HG03139 (cell line): ENCODE data around the gene ZNHIT3.
"Not testable (repeated sequence)": the region's sequence is repeated elsewhere in the genome, so short reads cannot be mapped to it uniquely, and the experiment has no call there.

Experiments used
- ATAC-seq: cut with Tn5 transposase; IDR thresholded peaks from one replicate; pipeline ENCODE4 v1.9.1; 2021; ENCODE audit not compliant: unreplicated experiment

ZNHIT3 gene

DNA sequence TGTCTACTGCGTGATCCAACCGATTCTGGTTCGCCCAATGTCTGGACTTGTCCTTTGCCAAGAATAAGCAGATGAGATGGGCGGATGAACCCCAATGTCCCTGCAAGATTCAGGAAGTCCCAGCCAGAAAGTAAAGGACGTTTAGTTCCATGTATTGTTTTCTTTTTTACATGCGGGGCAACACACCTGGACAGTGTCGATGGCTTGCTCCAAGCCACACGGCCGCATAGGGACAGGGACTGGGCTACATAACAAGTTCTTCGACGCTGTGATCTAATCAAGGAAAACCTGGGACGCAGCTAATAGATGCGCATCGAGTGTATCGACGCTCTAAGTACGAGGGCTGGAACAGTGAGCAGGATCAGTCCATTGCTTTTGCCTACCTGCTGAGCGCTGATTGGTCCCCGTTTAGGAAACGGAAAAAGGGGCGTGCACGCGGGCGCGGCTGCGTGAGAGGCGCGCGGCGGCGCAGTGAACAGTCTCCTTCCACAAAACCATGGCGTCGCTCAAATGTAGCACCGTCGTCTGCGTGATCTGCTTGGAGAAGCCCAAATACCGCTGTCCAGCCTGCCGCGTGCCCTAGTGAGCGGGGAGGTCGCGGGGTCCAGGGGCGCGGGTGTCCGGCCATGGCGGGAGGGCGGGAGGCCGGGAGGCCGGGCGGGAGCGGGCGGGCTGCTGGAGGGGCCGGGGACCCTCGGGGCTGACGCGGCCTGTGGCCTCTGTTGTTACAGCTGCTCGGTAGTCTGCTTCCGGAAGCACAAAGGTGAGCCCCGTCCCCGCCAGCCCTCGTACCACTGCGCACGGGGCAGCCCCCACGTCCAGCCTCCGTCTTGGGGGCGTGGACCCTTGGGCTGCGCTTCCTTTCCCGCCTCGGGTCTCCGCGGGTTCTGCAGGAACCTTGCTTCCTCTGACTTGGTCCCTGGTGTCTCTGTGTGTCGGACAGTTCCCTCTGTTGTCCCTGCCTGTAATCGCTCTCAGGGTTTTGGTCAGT, at the start of gene ZNHIT3:
ZNHIT3 (plus strand) TSS at position 478 of the 991 bp plus-strand sequence; CDS start at position 497, 19 bp downstream.
- ATAC-seq, result peak; percentile 85

GRCh38 chr17:36441792-36442191, 44.7 kb upstream of the ZNHIT3 start:
- ATAC-seq, result not testable (repeated sequence)

- no peak for ATAC-seq
These were observed 42.7 kb upstream of the ZNHIT3 start for GRCh38 chr17:36443777-36444176.

- ATAC-seq, result not testable (repeated sequence)
These were observed 36.5 kb upstream of the ZNHIT3 start for GRCh38 chr17:36449997-36450396.

- not testable (repeated sequence) for ATAC-seq
These were observed 33.6 kb upstream of the ZNHIT3 start for GRCh38 chr17:36452888-36453287.

DNA sequence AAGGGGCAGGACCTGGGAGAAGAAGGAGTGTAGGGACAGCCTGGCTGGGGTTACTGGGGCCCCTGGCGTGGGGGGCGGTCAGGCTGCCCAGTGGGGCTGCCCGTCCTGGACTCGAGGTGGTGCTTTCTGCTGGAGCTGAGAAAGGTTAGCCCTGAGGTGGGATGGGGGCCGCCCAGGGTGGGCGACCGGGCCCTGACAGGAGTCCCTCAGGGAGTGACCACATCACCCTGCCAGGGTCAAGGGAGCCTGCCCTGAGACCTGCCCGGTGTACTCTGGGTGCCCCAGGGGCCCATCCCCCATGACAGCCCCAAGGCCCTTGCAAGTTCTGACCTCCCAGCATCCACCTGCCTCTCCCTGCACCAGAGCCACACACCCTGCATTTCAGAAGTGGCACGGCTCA, 28.8 kb upstream of the ZNHIT3 start:
- not testable (repeated sequence) for ATAC-seq

- ATAC-seq, result no peak
These were observed 27.4 kb upstream of the ZNHIT3 start for GRCh38 chr17:36459045-36459444.

DNA sequence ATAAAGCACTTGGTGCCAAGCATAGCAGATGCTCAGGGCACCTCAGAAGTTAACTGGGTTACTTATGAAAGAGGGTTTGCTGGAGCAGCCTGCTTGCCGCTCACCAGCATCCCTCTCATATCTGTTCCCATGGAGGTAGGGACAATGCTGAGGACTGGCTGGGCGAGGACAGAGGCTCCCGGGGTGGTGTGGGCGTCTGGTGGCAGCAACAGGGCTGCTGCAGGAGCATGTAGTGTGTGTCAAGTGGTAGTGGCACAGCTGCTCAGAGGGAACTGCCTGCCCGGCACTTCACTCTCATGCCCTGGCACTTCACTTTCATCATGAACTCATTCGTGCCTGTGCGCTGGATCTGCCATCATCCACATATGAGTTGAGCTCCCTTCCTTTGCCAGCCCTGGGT, 26.9 kb upstream of the ZNHIT3 start:
- ATAC-seq, result no peak

- ATAC-seq, result no peak
These were observed 26.1 kb upstream of the ZNHIT3 start for GRCh38 chr17:36460265-36460937.

DNA sequence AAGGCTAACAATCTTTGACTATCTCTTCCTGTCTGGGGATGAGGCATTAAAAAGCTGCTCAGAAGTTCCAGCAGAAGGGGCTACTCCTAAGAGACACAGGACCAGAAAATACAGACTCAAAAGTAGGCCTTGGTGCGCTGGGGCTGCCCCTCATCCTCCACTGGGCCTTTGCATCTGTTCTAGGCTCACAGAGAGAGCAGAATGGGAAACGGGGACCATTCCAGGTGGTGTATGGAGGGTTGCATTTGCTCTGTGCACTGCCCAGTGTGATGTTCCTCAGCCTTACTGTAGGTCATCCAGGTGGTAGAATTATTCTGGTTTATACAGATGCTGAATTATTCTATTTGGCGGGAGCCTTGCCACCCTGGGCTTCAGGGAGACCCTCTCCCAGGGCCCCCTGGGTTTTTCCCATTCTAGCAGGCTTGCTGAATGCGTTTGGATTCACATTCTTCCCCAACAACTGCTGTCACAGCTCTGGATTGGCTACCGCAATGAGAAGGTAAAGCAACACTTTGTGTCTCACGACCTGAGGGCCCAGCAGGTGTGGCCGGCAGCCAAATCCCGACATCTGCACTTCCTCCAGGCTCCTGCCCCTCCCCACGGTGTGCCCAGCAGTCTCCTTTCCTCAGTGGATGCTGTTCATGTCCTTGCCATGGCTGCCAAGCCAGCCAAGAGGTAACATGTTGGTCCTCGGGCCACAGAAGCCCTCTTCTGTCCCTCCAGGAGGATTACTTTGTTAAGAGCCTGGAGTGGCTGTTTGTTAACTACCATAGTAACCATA, 25.0 kb upstream of the ZNHIT3 start:
- no peak for ATAC-seq

- no peak for ATAC-seq
These were observed 22.3 kb upstream of the ZNHIT3 start for GRCh38 chr17:36463916-36464764.

- ATAC-seq, result no peak
These were observed 21.8 kb upstream of the ZNHIT3 start for GRCh38 chr17:36464765-36465088.

GRCh38 chr17:36468903-36469635, 17.4 kb upstream of the ZNHIT3 start:
- ATAC-seq, result no peak

- ATAC-seq, result no peak
These were observed 16.7 kb upstream of the ZNHIT3 start for GRCh38 chr17:36469733-36470132.

GRCh38 chr17:36470499-36470898, 16.0 kb upstream of the ZNHIT3 start:
- no peak for ATAC-seq

DNA sequence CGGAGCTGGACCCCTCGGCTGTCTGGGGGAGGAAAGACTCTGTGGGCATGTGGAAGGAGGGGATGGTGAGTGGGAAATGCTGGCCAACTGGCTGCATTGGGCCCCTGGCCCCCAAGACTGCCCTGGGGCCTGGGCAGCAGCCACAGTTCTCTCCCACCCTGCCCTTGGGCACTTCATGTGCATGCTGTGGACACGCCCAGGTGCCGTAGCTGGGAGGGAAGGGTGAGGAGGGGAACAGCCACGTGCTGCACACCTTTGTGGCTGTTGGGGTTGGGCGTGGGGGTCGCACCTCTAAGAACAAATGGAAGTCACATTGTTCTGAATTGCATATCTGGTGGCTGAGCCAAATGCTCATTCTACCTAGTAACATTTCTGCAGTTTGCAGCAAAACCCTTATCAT, 11.9 kb upstream of the ZNHIT3 start:
- no peak for ATAC-seq

DNA sequence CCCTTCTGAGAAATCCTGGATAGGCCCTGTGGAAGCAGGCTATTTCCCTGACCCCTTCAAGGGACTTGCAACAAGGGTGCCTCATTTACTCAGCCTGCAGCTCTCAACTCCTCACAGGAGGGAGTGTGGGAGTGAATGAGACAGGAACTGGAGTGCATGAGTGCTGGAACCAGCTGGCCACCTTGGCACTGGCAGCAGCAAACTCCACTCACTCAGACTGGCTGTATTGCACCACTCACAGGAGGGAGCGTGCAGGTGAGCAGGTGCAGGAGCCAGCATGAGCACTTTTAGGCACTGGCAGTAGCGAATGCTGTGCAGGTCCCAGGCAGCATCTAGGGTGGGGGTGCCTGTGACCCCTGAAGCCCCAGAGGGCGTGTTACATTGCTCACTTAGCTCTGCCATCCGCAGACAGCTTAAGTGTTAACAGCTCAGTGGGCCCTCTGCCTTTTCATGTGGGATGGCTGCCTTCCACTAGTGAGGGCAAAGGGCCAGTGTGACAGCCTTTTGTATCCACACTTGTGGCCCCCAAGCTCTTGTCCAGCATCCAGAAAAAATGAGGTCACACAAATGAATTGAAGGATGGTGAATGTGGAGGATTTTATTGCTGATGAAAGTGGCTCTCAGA, 11.0 kb upstream of the ZNHIT3 start:
- ATAC-seq, result no peak

DNA sequence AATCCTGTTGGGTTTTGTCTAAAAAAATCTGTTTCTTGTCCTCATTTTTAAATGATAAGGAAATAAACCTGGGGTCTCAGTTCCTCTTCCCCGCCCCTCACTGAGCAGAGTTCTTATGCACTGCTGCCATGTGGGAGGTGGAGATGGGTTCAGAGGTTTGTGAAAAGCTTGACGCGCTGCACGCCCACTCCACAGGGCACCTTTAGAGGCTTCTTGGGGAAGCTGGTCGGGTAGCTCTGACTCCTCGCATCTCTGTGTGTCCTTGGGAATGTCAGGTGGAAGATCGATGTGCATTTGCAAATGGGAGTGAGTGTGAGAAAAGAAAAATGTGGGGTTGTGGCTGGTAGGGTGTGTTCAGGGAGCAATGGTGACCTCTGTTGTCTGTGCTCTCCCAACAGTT, 4.7 kb upstream of the ZNHIT3 start:
- no peak for ATAC-seq
